ENCODE data around the gene CAPZB.

Gene CAPZB

DNA sequence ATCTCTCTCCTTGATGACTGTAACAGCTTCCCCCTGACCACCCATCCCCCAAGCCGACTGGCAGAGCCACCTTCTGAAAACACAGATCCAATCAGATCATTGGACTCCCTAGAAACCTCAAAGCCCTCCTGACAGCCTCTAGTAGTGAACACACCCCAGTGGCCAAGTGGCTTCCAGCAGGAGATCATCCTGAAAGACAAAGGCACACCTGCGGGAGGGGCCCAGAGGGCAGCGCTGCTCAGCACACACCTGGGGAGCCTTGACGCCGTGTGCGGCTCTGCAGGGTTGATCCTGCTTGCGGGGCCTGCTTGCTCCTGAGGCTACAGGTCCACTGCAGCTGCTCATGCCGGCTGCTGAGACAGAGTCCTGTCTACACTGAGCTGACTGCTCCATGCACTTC is 131.7 kb downstream of the CAPZB start:
- Histone ChIP-seq H2AFZ (ENCODE audit: low read depth, low read length) (no peak overlapping the region), H3K4me1 (ENCODE audit: insufficient read depth, low read length) (no peaks in the 10 kb centered on the region), H4K20me1 (ENCODE audit: insufficient read depth, low read length) (peaks cover 28% of the 10 kb centered on the region), H3K9me3 (ENCODE audit: insufficient read depth, low read length, severe bottlenecking) (no peaks in the 10 kb centered on the region), H3K79me2 (ENCODE audit: insufficient read depth, low read length) (no peaks in the 10 kb centered on the region), H3K9ac (ENCODE audit: low read depth, low read length) (no peak overlapping the region), H3K4me3 (ENCODE audit: low read depth in 1 of 2, low read length in 2 of 2) (no peak overlapping the region), H3K36me3 (ENCODE audit: insufficient read depth, low read length) (peaks cover 74% of the 10 kb centered on the region), H3K27ac (ENCODE audit: low read length) (no peak overlapping the region), H3K4me2 (ENCODE audit: insufficient read depth, low read length) (no peak overlapping the region), H3K27me3 (ENCODE audit: insufficient read depth, low read length, poor library complexity) (no peaks in the 10 kb centered on the region)
- DNase-seq (no peak), ATAC-seq (ENCODE audit: insufficient read depth, low read depth) (no peak)
- TF ChIP-seq, protein P1, sequence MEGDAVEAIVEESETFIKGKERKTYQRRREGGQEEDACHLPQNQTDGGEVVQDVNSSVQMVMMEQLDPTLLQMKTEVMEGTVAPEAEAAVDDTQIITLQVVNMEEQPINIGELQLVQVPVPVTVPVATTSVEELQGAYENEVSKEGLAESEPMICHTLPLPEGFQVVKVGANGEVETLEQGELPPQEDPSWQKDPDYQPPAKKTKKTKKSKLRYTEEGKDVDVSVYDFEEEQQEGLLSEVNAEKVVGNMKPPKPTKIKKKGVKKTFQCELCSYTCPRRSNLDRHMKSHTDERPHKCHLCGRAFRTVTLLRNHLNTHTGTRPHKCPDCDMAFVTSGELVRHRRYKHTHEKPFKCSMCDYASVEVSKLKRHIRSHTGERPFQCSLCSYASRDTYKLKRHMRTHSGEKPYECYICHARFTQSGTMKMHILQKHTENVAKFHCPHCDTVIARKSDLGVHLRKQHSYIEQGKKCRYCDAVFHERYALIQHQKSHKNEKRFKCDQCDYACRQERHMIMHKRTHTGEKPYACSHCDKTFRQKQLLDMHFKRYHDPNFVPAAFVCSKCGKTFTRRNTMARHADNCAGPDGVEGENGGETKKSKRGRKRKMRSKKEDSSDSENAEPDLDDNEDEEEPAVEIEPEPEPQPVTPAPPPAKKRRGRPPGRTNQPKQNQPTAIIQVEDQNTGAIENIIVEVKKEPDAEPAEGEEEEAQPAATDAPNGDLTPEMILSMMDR (IDR thresholded peaks at IDR 0.05; ENCODE audit: borderline replicate concordance, extremely low read depth, low read length, poor library complexity, severe bottlenecking), result no peak
- no peak for TF ChIP-seq EZH2 (IDR thresholded peaks at IDR 0.05; ENCODE audit: borderline replicate concordance, low read depth, low read length, severe bottlenecking)

DNA sequence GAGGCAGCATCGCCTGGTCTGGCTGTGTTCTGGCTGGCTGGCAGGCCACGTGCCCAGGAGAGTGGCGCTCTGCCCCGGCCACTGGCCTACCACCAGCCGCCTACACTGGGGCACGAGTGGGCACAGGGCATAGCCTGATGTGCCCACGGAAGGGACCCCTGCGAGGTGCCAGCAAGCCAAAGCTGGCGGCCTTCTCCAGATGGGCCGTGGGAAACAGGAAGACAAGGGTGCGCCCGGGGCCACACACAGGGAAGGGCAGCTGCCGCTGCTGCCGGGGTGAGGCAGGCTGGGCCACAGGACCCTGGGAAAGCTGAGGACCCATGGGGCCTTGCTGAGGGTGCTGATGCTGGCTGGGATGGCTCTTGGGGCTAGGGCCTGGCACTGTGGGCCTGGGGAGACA is 132.5 kb downstream of the CAPZB start:
- H2AFZ ChIP-seq (ENCODE audit: low read depth, low read length), result no peak overlapping the region
- H4K20me1 ChIP-seq (ENCODE audit: insufficient read depth, low read length), result peaks cover 27% of the 10 kb centered on the region
- TF ChIP-seq, protein P1 (IDR thresholded peaks at IDR 0.05; ENCODE audit: borderline replicate concordance, extremely low read depth, low read length, poor library complexity, severe bottlenecking), result no peak
- TF ChIP-seq EZH2 (IDR thresholded peaks at IDR 0.05; ENCODE audit: borderline replicate concordance, low read depth, low read length, severe bottlenecking), result no peak
- H3K27ac ChIP-seq (ENCODE audit: low read length), result no peak overlapping the region
- H3K4me3 ChIP-seq (ENCODE audit: low read depth in 1 of 2, low read length in 2 of 2), result no peak overlapping the region
- DNase-seq (no peak), ATAC-seq (ENCODE audit: insufficient read depth, low read depth) (no peak)
- no peaks in the 10 kb centered on the region for H3K79me2 ChIP-seq (ENCODE audit: insufficient read depth, low read length)
- H3K9ac ChIP-seq (ENCODE audit: low read depth, low read length), result no peak overlapping the region
- H3K4me2 ChIP-seq (ENCODE audit: insufficient read depth, low read length), result no peak overlapping the region
- peaks cover 76% of the 10 kb centered on the region for H3K36me3 ChIP-seq (ENCODE audit: insufficient read depth, low read length)
- no peaks in the 10 kb centered on the region for H3K9me3 ChIP-seq (ENCODE audit: insufficient read depth, low read length, severe bottlenecking)
- no peaks in the 10 kb centered on the region for H3K4me1 ChIP-seq (ENCODE audit: insufficient read depth, low read length)
- H3K27me3 ChIP-seq (ENCODE audit: insufficient read depth, low read length, poor library complexity), result no peaks in the 10 kb centered on the region

DNA sequence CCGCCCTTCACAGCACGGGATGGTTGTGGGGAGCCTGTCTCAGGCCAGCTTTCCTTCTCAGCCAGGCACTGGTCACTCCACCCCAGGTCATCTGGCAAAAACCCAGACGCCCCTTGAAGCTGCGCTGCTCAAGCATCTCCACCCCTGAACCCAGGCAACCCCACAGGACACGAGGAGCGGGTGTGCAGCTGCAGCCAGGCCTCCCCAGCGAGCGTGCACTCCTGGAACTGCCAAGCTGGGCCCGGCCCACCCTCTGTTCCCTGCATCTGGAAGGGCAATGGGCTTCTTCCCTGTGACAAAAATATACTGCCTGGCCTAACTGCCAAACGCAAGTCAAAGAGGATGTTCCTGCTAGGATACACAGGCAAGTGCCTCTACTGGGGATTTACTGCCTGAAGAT is 133.5 kb downstream of the CAPZB start:
- DNase-seq, result no peak
- H3K27me3 ChIP-seq (ENCODE audit: insufficient read depth, low read length, poor library complexity), result no peaks in the 10 kb centered on the region
- no peaks in the 10 kb centered on the region for H3K79me2 ChIP-seq (ENCODE audit: insufficient read depth, low read length)
- no peak overlapping the region for H3K4me3 ChIP-seq (ENCODE audit: low read depth in 1 of 2, low read length in 2 of 2)
- no peaks in the 10 kb centered on the region for H3K9me3 ChIP-seq (ENCODE audit: insufficient read depth, low read length, severe bottlenecking)
- H2AFZ ChIP-seq (ENCODE audit: low read depth, low read length), result no peak overlapping the region
- H3K4me2 ChIP-seq (ENCODE audit: insufficient read depth, low read length), result no peak overlapping the region
- H3K9ac ChIP-seq (ENCODE audit: low read depth, low read length), result no peak overlapping the region
- H3K27ac ChIP-seq (ENCODE audit: low read length), result no peak overlapping the region
- no peak for ATAC-seq (ENCODE audit: insufficient read depth, low read depth)
- H3K36me3 ChIP-seq (ENCODE audit: insufficient read depth, low read length), result peaks cover 71% of the 10 kb centered on the region
- TF ChIP-seq EZH2 (IDR thresholded peaks at IDR 0.05; ENCODE audit: borderline replicate concordance, low read depth, low read length, severe bottlenecking), result no peak
- TF ChIP-seq, protein P1 (IDR thresholded peaks at IDR 0.05; ENCODE audit: borderline replicate concordance, extremely low read depth, low read length, poor library complexity, severe bottlenecking), result no peak
- H3K4me1 ChIP-seq (ENCODE audit: insufficient read depth, low read length), result no peaks in the 10 kb centered on the region
- H4K20me1 ChIP-seq (ENCODE audit: insufficient read depth, low read length), result peaks cover 29% of the 10 kb centered on the region

DNA sequence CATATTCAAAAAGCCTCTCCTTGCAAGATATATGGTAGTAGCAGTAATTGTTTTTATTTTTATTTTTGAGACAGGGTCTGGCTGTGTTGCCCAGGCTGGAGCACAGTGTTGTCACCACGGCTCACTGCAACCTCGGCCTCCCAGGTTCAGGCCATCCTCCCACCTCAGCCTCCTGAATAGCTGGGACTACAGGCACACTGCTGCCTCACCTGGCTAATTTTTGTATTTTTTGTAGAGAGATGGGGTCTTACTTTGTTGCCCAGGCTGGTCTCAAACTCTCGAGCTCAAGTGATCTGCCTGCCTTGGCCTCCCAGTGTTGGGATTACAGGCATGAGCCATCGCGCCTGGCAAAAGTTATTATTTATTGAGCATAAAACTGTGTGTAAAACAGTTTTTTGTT is 134.8 kb downstream of the CAPZB start:
- no peak overlapping the region for H3K9ac ChIP-seq (ENCODE audit: low read depth, low read length)
- H3K27ac ChIP-seq (ENCODE audit: low read length), result no peak overlapping the region
- H4K20me1 ChIP-seq (ENCODE audit: insufficient read depth, low read length), result peaks cover 20% of the 10 kb centered on the region
- no peaks in the 10 kb centered on the region for H3K4me1 ChIP-seq (ENCODE audit: insufficient read depth, low read length)
- ATAC-seq (ENCODE audit: insufficient read depth, low read depth) (no peak), DNase-seq (no peak)
- no peak overlapping the region for H3K4me3 ChIP-seq (ENCODE audit: low read depth in 1 of 2, low read length in 2 of 2)
- no peaks in the 10 kb centered on the region for H3K9me3 ChIP-seq (ENCODE audit: insufficient read depth, low read length, severe bottlenecking)
- no peak overlapping the region for H3K4me2 ChIP-seq (ENCODE audit: insufficient read depth, low read length)
- peaks cover 61% of the 10 kb centered on the region for H3K36me3 ChIP-seq (ENCODE audit: insufficient read depth, low read length)
- TF ChIP-seq EZH2 (IDR thresholded peaks at IDR 0.05; ENCODE audit: borderline replicate concordance, low read depth, low read length, severe bottlenecking), result no peak
- TF ChIP-seq, protein P1 (IDR thresholded peaks at IDR 0.05; ENCODE audit: borderline replicate concordance, extremely low read depth, low read length, poor library complexity, severe bottlenecking), result no peak
- H2AFZ ChIP-seq (ENCODE audit: low read depth, low read length), result no peak overlapping the region
- no peaks in the 10 kb centered on the region for H3K27me3 ChIP-seq (ENCODE audit: insufficient read depth, low read length, poor library complexity)
- no peaks in the 10 kb centered on the region for H3K79me2 ChIP-seq (ENCODE audit: insufficient read depth, low read length)

All from DND-41 (cell line).